PC-9 (cell line): ENCODE data around the gene TMIGD1.

Experiments
- EZH2 ChIP-seq: fragments of 200-600 bp; sonication (generic); IDR thresholded peaks from 2 replicates; pipeline ENCODE4 v1.8.0; 2017; ENCODE audit warnings: antibody characterized with exemption, low read depth
- TF ChIP-seq, protein P1 (sequence below): fragments of 200-600 bp; sonication (generic); conservative IDR thresholded peaks from 2 replicates; pipeline ENCODE4 v1.6.1; 2017; ENCODE audit warnings: mixed run types, antibody characterized with exemption, mild to moderate bottlenecking, moderate library complexity

- TF ChIP-seq, protein P1, sequence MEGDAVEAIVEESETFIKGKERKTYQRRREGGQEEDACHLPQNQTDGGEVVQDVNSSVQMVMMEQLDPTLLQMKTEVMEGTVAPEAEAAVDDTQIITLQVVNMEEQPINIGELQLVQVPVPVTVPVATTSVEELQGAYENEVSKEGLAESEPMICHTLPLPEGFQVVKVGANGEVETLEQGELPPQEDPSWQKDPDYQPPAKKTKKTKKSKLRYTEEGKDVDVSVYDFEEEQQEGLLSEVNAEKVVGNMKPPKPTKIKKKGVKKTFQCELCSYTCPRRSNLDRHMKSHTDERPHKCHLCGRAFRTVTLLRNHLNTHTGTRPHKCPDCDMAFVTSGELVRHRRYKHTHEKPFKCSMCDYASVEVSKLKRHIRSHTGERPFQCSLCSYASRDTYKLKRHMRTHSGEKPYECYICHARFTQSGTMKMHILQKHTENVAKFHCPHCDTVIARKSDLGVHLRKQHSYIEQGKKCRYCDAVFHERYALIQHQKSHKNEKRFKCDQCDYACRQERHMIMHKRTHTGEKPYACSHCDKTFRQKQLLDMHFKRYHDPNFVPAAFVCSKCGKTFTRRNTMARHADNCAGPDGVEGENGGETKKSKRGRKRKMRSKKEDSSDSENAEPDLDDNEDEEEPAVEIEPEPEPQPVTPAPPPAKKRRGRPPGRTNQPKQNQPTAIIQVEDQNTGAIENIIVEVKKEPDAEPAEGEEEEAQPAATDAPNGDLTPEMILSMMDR: no peak
- TF ChIP-seq EZH2: no peak
Observed at GRCh38 chr17:30308406-30308805, 25.5 kb downstream of the TMIGD1 start.
